Activated B cell treated with CpG ODN at 0.5 μM for 24 hours (primary cell): Measurements from ENCODE around the gene SIX5. TPM values are rescaled to one million over a fixed set of nuclear protein-coding genes. Genes with fewer than 3 reads are reported as not detected.

ENCODE experiments used
- ATAC-seq: fragments of 200-7000 bp; cut with Tn5 transposase; one replicate; pipeline ENCODE4 v1.10.0; 2021; ENCODE audit warnings: low read depth, mild to moderate bottlenecking, moderate library complexity
- CTCF ChIA-PET: fragments of 350-600 bp; sonication (Branson Sonifier 250); formaldehyde crosslinking; loops from one replicate; lab custom pipeline; 2021; ENCODE audit warnings: antibody characterized with exemption; lab: Charles Lee
- POLR2A ChIA-PET: fragments of 350-600 bp; sonication (Branson Sonifier 250); formaldehyde crosslinking; loops from one replicate; lab custom pipeline; 2021; ENCODE audit warnings: antibody characterized with exemption; lab: Charles Lee
- DNase-seq: peaks from one replicate; pipeline ENCODE4 v3.0.0; 2022
- H3K27ac Mint-ChIP-seq: one replicate; pipeline ENCODE4 v1.8.0; 2020; ENCODE audit warnings: mixed read lengths
- H3K27me3 Mint-ChIP-seq: one replicate; pipeline ENCODE4 v1.8.0; 2021; ENCODE audit warnings: mixed read lengths
- H3K36me3 Mint-ChIP-seq: one replicate; pipeline ENCODE4 v1.8.0; 2021; ENCODE audit warnings: low read depth, mixed read lengths
- H3K4me1 Mint-ChIP-seq: one replicate; pipeline ENCODE4 v1.8.0; 2021; ENCODE audit warnings: mixed read lengths
- H3K4me3 Mint-ChIP-seq: one replicate; pipeline ENCODE4 v1.8.0; 2020; ENCODE audit warnings: mild to moderate bottlenecking, mixed read lengths
- H3K9me3 Mint-ChIP-seq: one replicate; pipeline ENCODE4 v1.8.0; 2020; ENCODE audit warnings: mixed read lengths
- intact Hi-C: fragments of 100-400 bp; cut with micrococcal nuclease; formaldehyde crosslinking; loops from one replicate; pipeline ENCODE4 v1.15.1; 2024
- total RNA-seq: library from RNA; stranded (reverse); gene quantifications from 2 replicates; pipeline ENCODE4 v1.2.3, GENCODE V29; 2022
- TF ChIP-seq, protein P1 (sequence below): fragments of 200-600 bp; IDR thresholded peaks from one replicate; pipeline ENCODE4 v1.8.0; 2022; ENCODE audit warnings: antibody characterized with exemption, mild to moderate bottlenecking

The SIX5 gene
- total RNA-seq, 1 donor from 2014 or later: 1.9 TPM

DNA sequence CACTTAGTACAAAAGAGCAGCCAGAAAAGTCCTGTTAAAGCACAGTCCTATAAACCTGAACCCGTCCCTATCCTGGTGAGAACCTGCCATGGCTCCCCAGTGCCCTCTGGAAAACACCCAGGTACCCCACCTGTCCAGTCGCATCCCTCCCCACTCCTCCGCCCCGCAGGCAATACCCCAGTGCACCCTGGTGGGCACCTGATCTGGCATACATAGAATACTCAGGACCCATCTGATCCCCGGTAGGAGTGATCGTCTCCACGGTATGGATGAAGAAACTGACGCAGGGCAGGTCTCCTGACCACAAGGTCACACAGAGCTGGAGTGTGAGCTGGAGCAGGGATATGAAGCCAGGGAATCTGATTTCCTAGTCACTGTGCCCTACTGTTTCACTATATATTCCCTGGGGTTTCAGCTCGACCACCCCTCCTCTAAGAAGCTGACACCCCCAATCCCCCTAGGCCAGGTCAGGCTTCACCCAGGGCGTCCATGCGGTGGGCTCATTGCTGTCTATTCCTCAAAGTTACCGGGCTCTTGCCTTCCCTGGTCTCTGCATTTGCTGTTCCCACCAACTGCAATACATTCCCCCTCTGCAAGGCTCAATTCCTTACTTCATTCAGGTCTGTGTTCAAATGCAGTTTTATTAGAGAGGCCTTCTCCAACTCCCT is 50.9 kb downstream of the SIX5 start:
- POLR2A ChIA-PET: interaction anchor here (0.6 to 7.1 kb wide), 22 partner anchors 9 to 882 kb away, joined by 3 to 123 read pairs (median 5); partner anchors contain the start of genes CALM3, DMPK, DMWD and FBXO46
- CTCF ChIA-PET: interaction anchor here (1.0 to 1.5 kb wide), 3 partner anchors 13 to 77 kb away, joined by 3 to 9 read pairs (median 5); partner anchors contain the start of gene QPCTL
- DNase-seq (no peak), ATAC-seq (no peak)
- peaks cover 41% of the 10 kb centered on the region for H3K36me3 Mint-ChIP-seq
- H3K27ac Mint-ChIP-seq: peak overlapping the region; percentile 92
- H3K4me1 Mint-ChIP-seq: peaks cover 35% of the 10 kb centered on the region
- intact Hi-C loops: loop anchor here (1.0 kb wide), 6 partner anchors 11 to 134 kb away; partner anchors contain the start of genes FBXO46, OPA3, QPCTL and SIX5
- TF ChIP-seq, protein P1, sequence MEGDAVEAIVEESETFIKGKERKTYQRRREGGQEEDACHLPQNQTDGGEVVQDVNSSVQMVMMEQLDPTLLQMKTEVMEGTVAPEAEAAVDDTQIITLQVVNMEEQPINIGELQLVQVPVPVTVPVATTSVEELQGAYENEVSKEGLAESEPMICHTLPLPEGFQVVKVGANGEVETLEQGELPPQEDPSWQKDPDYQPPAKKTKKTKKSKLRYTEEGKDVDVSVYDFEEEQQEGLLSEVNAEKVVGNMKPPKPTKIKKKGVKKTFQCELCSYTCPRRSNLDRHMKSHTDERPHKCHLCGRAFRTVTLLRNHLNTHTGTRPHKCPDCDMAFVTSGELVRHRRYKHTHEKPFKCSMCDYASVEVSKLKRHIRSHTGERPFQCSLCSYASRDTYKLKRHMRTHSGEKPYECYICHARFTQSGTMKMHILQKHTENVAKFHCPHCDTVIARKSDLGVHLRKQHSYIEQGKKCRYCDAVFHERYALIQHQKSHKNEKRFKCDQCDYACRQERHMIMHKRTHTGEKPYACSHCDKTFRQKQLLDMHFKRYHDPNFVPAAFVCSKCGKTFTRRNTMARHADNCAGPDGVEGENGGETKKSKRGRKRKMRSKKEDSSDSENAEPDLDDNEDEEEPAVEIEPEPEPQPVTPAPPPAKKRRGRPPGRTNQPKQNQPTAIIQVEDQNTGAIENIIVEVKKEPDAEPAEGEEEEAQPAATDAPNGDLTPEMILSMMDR: no peak
- H3K4me3 Mint-ChIP-seq: peak overlapping the region; percentile 96
- no peaks in the 10 kb centered on the region for H3K9me3 Mint-ChIP-seq
- H3K27me3 Mint-ChIP-seq: no peaks in the 10 kb centered on the region

DNA sequence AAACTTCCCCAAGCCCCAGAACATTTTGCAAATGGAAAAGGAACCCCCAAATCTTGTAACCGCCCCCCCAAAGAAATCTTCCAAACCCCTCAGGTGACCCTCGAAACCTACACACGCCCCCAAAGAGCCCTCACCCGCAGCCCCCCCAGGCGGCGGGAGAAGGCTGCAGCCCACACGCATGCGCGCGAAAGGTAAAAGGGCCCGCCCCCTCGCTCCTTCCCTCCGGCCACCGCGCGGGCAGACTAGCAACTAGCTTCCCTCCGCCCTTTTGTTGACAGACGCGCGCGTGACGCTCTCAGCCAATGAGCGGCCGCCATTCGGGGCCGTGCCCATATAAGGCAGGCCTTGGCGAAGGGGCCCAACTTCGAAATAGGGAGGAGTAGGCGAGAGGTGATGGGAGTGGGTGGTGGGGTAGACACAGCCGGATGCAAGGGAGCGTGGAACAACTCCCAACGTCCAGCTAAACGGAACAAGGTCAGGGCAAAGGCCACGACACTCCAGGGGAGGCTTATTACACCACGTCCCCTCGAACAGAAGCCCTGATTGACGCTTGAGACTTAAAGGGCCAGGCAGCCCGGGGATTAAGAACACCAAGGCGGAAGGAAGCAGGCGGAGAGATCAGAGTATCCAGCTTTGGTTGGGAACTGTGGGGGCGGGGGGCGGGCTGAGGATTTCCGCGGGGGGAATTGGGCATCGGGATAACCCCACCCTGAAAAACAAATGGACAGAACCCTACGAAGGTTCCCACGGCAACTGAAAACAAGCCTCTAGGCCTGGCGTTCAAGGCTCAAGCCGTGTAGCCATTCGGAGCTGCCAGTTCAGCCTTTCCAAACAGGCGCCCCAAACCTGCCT is 51.7 kb downstream of the SIX5 start:
- no peaks in the 10 kb centered on the region for H3K27me3 Mint-ChIP-seq
- H3K27ac Mint-ChIP-seq: peak overlapping the region; percentile 92
- H3K36me3 Mint-ChIP-seq: peaks cover 39% of the 10 kb centered on the region
- ChIA-PET POLR2A (interaction anchor here (0.6 to 7.1 kb wide), 36 partner anchors 7 to 901 kb away, joined by 3 to 123 read pairs (median 4); partner anchors contain the start of genes CALM3, DMPK, DMWD and FBXO46), CTCF (interaction anchor here (0.6 to 1.5 kb wide), 5 partner anchors 10 to 76 kb away, joined by 3 to 9 read pairs (median 4); partner anchors contain the start of genes QPCTL and SIX5)
- intact Hi-C loops: loop anchor here (1.0 kb wide), 6 partner anchors 10 to 133 kb away; partner anchors contain the start of genes FBXO46, OPA3, QPCTL and SIX5
- ATAC-seq (peak; percentile 95), DNase-seq (peak; percentile 92)
- peak overlapping the region; percentile 96 for H3K4me3 Mint-ChIP-seq
- H3K4me1 Mint-ChIP-seq: peaks cover 35% of the 10 kb centered on the region
- no peaks in the 10 kb centered on the region for H3K9me3 Mint-ChIP-seq
- TF ChIP-seq, protein P1: no peak

DNA sequence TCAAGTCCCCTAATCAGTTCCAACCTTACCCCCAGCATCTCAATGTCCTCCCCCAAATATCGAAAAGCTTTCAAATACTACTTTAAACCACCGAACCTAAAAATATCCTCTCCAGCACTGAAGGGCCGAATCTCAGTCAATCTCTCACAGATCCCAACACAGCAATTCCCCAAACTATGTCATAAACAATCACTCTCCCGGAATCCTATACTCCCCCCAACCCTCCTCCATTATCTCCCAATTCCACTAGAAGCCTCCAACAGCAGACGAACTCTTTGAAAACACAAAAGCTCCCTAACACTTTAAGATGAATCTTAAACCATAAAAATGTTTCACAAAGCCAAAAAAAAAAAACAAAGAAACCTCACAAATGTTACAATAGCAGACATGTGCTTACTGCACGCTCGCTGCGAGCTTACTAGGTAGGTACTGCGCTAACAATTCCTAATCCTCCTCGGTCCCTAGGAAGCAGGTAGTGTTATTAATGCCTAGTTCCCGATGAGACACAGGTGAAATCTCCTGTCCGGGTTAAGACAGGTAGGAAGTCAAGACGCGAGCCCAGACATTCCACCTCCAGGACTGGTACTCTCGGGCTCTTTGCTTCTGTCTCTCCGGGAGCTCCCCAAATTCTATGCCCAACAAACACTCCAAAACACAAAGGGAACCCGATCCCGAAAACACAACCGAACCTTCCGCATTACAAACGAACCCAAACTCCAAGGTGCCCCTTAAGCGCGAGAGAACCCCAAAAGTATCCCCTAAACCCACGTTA is 52.5 kb downstream of the SIX5 start:
- peaks cover 38% of the 10 kb centered on the region for H3K36me3 Mint-ChIP-seq
- POLR2A ChIA-PET: interaction anchor here (0.6 to 7.1 kb wide), 29 partner anchors 8 to 901 kb away, joined by 3 to 123 read pairs (median 5); partner anchors contain the start of genes CALM3, FBXO46, FOSB and GIPR
- H3K27me3 Mint-ChIP-seq: no peaks in the 10 kb centered on the region
- TF ChIP-seq, protein P1: no peak
- DNase-seq (no peak), ATAC-seq (no peak)
- CTCF ChIA-PET: interaction anchor here (0.6 to 1.5 kb wide), 4 partner anchors 9 to 75 kb away, joined by 3 to 9 read pairs (median 4); partner anchors contain the start of genes QPCTL and SIX5
- peak overlapping the region; percentile 92 for H3K27ac Mint-ChIP-seq
- no peaks in the 10 kb centered on the region for H3K9me3 Mint-ChIP-seq
- peak overlapping the region; percentile 96 for H3K4me3 Mint-ChIP-seq
- intact Hi-C loops: loop anchor here (1.0 kb wide), 6 partner anchors 9 to 132 kb away; partner anchors contain the start of genes FBXO46, OPA3, QPCTL and SIX5
- peaks cover 35% of the 10 kb centered on the region for H3K4me1 Mint-ChIP-seq

DNA sequence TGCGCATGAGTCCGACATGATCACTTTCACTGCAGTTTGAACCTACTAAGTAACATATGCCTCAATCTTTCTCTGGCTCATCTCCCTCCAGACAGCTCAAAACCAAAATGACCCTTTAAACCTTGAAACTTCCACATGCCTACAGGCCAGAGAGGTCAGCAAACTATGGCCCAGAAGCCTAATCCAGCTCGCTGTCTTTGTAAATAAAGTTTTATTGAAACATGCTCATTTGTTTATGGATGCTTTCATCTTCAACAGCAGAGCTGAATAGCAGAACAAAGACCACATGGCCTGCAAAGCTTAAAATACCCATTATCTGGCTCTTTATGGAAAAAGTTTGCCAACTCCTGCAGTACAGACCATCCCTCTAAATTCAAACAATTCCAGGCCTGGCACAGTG is 53.9 kb downstream of the SIX5 start:
- H3K36me3 Mint-ChIP-seq: peaks cover 41% of the 10 kb centered on the region
- ATAC-seq: no peak
- H3K27ac Mint-ChIP-seq: peak overlapping the region; percentile 11
- POLR2A ChIA-PET: interaction anchor here (0.5 to 7.1 kb wide), 6 partner anchors 9 to 207 kb away, joined by 4 to 123 read pairs (median 26); partner anchors contain the start of genes QPCTL, SIX5 and SNRPD2
- DNase-seq: no peak
- intact Hi-C loops: no loop called here
- H3K4me1 Mint-ChIP-seq: peaks cover 44% of the 10 kb centered on the region
- CTCF ChIA-PET: interaction anchor here (1.3 to 1.9 kb wide), 2 partner anchors 22 to 54 kb away, joined by 4 to 7 read pairs; partner anchors contain the start of genes QPCTL and SIX5
- TF ChIP-seq, protein P1: no peak
- no peak overlapping the region for H3K4me3 Mint-ChIP-seq
- H3K27me3 Mint-ChIP-seq: no peaks in the 10 kb centered on the region
- no peaks in the 10 kb centered on the region for H3K9me3 Mint-ChIP-seq

Other genes starting within 250 kb of the SIX5 start
- 12.0 and 14.4 TPM in 2 replicates for gene OPA3, start 184.4 kb downstream of the SIX5 start, total RNA-seq
- not detected in 2 replicates for gene GPR4, start 167.0 kb downstream of the SIX5 start, total RNA-seq
- 73.8 and 97.7 TPM in 2 replicates for gene EML2, start 129.9 kb downstream of the SIX5 start, total RNA-seq
- gene GIPR, start 101.0 kb downstream of the SIX5 start, total RNA-seq: 0.49 and 0.69 TPM in 2 replicates
- 507 and 570 TPM in 2 replicates for gene SNRPD2, start 77.3 kb downstream of the SIX5 start, total RNA-seq
- gene QPCTL, start 76.6 kb downstream of the SIX5 start, total RNA-seq: 19.3 and 21.1 TPM in 2 replicates
- gene FBXO46, start 38.4 kb downstream of the SIX5 start, total RNA-seq: 36.3 and 44.0 TPM in 2 replicates
- gene MEIOSIN, start 35.8 kb downstream of the SIX5 start, total RNA-seq: not detected in 2 replicates
- gene DMPK, start 13.2 kb upstream of the SIX5 start, total RNA-seq: 34.3 and 39.0 TPM in 2 replicates
- gene DMWD, start 23.6 kb upstream of the SIX5 start, total RNA-seq: 64.7 and 77.3 TPM in 2 replicates
- gene RSPH6A, start 46.1 kb upstream of the SIX5 start, total RNA-seq: 0.29 and 0.51 TPM in 2 replicates
- gene SYMPK, start 93.9 kb upstream of the SIX5 start, total RNA-seq: 131 and 150 TPM in 2 replicates
- gene FOXA3, start 95.1 kb upstream of the SIX5 start, total RNA-seq: not detected in 2 replicates
- 14.8 and 17.5 TPM in 2 replicates for gene IRF2BP1, start 116.9 kb upstream of the SIX5 start, total RNA-seq
- gene MYPOP, start 133.4 kb upstream of the SIX5 start, total RNA-seq: 5.6 and 6.0 TPM in 2 replicates
- gene NANOS2, start 145.5 kb upstream of the SIX5 start, total RNA-seq: not detected in 2 replicates
- not detected in 2 replicates for gene NOVA2, start 204.6 kb upstream of the SIX5 start, total RNA-seq
- gene CCDC61, start 226.2 kb upstream of the SIX5 start, total RNA-seq: 24.9 and 26.9 TPM in 2 replicates